Measurements from ENCODE around the gene MYL12A.

MYL12A gene

DNA sequence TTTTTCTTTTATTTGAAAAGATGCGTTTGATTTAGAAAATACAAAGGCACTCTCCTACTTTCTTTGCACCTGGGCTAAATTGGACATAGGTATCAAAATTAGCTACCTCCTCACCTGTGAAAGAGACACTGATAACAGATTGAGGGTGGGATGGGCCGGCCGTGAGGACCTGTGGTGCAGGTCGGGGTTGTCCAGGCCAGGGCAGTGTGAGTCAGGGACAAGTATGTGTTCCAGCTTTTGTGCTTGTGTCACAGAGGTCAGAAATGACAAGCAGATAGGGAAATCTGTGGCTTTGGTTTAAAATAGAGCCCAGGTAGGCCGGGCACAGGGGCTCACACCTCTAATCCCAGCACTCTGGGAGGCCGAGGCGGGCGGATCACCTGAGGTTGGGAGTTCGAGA is 36.9 kb downstream of the MYL12A start:
- DNase-seq, result no peak

DNA sequence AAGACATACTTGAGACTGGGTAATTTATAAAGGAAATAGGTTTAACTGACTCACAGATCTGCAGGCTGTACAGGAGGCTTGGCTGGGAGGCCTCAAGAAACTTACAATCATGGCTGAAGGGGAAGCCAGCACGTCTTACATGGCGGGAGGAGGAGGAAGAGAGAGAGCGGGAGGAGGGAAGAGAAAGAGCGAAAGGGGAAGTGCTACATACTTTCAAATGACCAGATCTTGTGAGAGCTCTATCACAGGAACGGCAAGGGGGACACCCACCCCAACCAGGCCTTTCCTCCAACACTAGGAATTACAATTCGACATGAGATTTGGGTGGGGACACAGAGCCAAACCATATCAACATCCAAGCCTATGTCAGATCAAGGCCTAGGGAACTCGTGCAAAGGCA is 38.6 kb downstream of the MYL12A start:
- DNase-seq, result no peak

DNA sequence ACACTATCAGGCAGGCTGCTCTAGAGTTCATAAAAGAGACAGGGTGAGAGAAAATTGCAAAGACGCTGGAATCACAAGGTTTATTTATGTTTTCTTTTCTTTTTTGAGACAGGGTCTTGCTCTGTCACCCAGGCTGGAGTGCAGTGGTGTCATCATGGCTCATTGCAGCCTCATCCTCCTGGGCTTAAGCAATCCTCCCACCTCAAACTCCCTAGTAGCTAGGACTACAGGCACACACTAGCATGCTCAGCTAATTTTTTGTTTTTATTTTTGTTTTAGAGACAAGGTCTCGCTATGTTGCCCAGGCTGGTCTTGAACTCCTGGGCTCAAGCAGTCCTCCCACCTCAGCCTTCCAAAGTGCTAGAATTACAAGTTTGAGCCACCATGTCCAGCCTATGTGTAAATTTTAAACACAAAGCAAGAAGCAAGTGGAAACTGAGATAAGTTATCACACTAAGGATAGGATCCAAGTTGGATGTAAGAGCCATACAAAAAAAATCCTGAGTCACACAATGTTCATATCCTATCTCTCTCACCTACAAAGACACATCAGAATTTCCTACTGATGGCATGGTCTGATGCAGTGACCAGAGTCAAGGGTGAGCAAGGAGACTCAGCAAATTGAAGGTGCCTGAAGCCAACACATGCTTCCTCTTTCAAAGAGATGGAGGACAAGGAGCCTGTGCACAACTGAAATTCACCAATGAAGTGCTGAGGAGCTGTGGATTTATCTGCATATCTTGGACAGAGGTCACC is 45.8 kb downstream of the MYL12A start:
- no peak for DNase-seq

DNA sequence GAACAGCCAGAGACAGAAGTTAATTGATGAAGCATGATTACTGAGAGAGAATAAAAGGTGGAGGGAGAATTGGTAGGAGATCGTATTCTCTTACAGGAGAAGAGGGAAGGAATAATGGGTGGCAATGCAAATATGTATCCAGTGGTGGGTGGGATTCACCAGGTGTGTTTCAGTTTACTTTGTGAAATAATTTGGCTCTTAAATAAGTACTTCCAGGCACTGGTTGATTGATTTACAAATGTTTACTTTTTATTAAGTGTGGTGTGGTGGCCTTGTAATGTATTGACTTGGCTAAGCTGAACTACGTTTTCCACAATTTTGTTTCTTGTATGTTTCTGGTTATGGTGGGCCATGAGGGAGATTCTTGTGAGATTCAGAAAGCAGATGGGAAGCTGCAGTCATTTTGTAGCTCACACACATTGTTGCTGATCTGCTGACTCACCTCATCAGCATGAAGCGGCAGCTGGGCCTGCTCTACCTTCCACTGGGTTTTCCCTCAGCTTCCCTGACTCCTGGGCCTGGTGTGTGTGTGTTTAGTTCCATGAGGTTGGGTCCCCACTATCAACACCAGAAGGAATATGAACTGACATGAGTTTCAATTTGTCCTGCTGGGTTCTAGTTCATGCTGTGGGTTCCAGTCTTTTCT is 47.0 kb downstream of the MYL12A start:
- no peak for DNase-seq

DNA sequence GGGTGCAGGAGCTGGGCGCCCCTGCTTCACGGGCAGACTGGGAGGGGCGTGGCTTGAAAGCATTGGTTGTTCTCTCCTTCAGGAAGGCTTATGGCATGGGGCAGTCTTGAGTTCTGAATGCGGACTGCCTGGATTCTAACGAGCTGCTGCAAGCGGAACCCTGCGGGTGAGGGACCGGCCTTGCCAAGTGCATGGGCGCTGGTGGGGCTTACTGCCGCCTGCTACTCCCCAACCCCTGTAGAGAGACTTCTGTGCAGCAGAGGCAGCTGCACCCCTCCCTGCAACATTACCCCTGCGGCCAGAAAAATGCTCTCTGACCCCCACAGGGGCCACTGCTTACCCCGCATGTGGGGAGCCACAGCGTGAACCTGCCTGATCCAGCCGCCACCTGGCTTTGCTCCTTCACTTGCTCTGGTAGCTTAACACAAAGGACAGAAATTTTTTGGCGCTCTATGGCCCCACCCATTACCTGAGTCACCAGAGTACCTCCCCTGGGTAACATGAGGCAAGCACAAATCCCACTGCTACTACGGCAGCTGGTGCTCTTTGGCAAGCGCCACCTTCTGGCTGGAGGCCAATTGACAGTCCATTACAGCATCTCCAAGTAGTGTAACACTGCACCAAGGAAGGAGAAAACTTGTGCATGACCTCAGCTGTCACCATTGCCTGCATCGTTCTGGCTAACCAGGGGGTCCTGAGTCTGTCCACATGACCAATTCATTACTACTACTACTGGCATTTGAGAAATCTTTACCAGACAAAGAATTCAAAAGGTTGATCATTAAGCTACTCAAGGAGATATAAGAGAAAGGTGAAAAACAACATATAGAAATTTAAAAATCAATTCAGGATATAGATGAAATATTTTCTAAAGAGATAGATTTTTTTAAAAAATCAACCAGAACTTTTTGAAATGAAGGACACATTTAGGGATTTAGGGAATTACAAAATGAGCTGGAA is 49.7 kb downstream of the MYL12A start:
- DNase-seq, result peak; percentile 40

DNA sequence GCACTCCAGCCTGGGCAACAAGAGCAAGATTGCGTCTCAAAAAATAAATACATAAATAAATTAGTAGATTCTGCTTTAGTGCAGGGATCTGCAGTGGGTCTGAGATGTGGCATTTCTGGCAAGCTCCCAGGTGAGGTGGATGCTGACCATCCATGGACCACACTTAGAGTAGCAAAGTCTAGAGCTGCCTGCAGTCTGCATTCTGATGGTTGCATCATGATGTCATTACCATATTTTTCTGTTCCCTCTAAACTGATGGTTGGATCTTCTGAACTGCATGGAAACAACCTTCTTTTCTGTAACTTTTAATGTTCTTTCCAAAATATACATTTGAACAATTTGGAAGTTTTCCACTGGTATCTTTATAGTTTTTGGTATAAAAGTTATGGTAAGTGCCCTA is 57.2 kb downstream of the MYL12A start:
- no peak for DNase-seq

DNA sequence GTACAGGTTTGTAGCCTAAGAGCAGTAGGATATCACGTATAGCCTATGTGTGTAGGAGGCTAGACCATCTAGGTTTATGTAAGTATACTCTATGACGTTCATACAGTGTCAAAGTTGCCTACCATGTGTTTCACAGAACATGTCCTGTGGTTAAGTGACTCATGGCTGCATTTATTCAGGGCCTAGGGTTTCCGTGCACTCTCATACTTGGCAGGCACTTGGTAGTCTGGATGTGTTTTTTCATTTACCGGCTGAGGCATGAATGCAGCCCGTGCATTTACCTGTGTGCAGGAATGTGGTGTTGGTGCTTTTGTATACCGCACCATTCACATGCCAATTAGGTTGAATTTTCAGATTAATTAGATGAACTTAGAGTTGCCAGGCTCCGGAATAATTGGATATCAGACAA is 57.8 kb downstream of the MYL12A start:
- peak; percentile 51 for DNase-seq
